ENCODE data around the gene SPDYE2.
"Not testable (repeated sequence)": the region's sequence is repeated elsewhere in the genome, so short reads cannot be mapped to it uniquely, and the experiment has no call there.

Gene SPDYE2

DNA sequence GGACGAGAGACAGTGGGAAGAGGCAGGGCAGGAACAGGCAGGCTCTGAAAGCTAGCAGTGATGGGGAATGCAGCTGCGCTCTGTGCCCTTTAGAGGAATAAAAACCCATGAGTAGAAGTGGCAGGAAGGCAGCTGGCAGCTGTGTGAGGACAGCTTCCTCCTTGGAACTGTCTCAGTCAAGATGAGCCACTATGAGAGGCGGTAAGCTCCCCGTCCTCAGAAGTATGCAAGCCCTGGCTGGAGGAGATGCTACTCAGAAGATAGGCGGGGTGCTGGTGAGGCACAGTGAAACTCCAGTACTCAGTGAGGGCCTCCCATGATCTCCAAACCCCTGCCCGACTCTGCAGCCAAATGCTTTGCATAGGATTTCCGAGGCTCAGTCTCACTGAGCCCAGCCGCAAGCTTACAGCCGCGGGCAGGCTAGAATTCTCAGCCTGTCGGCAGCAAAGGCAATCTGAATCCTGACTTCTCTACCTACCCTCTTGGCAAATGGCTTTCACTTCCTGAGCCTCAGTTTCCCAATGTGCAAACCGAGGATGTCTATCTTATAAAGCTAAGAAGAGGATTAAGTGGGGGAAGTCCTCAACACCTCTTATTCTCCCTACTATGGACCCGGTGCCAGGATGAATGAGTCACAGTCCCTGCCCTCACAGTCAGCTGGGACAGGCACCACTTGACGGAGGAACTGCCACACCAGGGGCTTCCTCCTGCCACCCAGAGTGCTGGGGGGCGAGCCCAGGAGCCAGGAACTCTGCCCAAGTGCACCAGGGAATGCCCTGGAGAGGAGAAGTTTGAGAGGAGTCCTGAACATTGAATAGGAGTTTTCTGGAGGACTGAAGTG lies 35.9 kb upstream of the SPDYE2 start:
- not testable (repeated sequence) for H3K4me2 ChIP-seq (ENCODE audit: insufficient read depth, low read length); H3K9ac ChIP-seq (ENCODE audit: low read depth, low read length); H3K36me3 ChIP-seq (ENCODE audit: insufficient read depth, low read length); ATAC-seq (ENCODE audit: insufficient read depth, low read depth); H3K4me1 ChIP-seq (ENCODE audit: insufficient read depth, low read length); DNase-seq; H3K79me2 ChIP-seq (ENCODE audit: insufficient read depth, low read length); H3K4me3 ChIP-seq (ENCODE audit: low read depth in 1 of 2, low read length in 2 of 2); H3K27me3 ChIP-seq (ENCODE audit: insufficient read depth, low read length, poor library complexity); H2AFZ ChIP-seq (ENCODE audit: low read depth, low read length); H4K20me1 ChIP-seq (ENCODE audit: insufficient read depth, low read length); H3K27ac ChIP-seq (ENCODE audit: low read length); H3K9me3 ChIP-seq (ENCODE audit: insufficient read depth, low read length, severe bottlenecking)

DNA sequence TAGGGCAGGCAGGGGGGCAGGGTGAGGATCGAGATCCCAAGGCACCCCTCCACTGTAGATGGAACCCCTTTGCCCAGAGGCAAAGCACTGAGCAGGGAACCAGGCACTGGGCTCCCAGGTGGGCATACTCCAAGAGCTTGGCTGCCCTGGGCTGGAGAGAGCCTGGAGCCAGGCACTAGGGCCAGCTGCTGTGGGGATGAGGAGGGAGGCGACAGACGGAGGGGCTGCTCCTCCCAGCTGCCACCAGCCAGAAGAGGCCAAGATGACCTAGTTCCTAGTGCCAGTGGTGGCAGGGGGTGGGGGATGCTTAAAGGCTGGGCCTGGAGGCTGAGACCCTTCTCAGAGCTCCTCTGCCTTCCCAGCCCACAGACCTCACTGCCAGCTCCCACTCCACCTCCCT lies 35.1 kb upstream of the SPDYE2 start:
- not testable (repeated sequence) for H3K4me2 ChIP-seq (ENCODE audit: insufficient read depth, low read length); ATAC-seq (ENCODE audit: insufficient read depth, low read depth); H4K20me1 ChIP-seq (ENCODE audit: insufficient read depth, low read length); H3K9ac ChIP-seq (ENCODE audit: low read depth, low read length); DNase-seq; H3K27ac ChIP-seq (ENCODE audit: low read length); H3K27me3 ChIP-seq (ENCODE audit: insufficient read depth, low read length, poor library complexity); H3K4me1 ChIP-seq (ENCODE audit: insufficient read depth, low read length); H3K36me3 ChIP-seq (ENCODE audit: insufficient read depth, low read length); H3K4me3 ChIP-seq (ENCODE audit: low read depth in 1 of 2, low read length in 2 of 2); H2AFZ ChIP-seq (ENCODE audit: low read depth, low read length); H3K79me2 ChIP-seq (ENCODE audit: insufficient read depth, low read length); H3K9me3 ChIP-seq (ENCODE audit: insufficient read depth, low read length, severe bottlenecking)

- not testable (repeated sequence) for H3K9ac ChIP-seq (ENCODE audit: low read depth, low read length); H3K27ac ChIP-seq (ENCODE audit: low read length); DNase-seq; H3K4me1 ChIP-seq (ENCODE audit: insufficient read depth, low read length); ATAC-seq (ENCODE audit: insufficient read depth, low read depth); H3K79me2 ChIP-seq (ENCODE audit: insufficient read depth, low read length); H3K36me3 ChIP-seq (ENCODE audit: insufficient read depth, low read length); H3K27me3 ChIP-seq (ENCODE audit: insufficient read depth, low read length, poor library complexity); H3K9me3 ChIP-seq (ENCODE audit: insufficient read depth, low read length, severe bottlenecking); H2AFZ ChIP-seq (ENCODE audit: low read depth, low read length); H3K4me2 ChIP-seq (ENCODE audit: insufficient read depth, low read length); H4K20me1 ChIP-seq (ENCODE audit: insufficient read depth, low read length); H3K4me3 ChIP-seq (ENCODE audit: low read depth in 1 of 2, low read length in 2 of 2)
Observed at GRCh38 chr7:102516951-102517350, 34.1 kb upstream of the SPDYE2 start.

- DNase-seq; H3K27ac ChIP-seq (ENCODE audit: low read length); H3K4me3 ChIP-seq (ENCODE audit: low read depth in 1 of 2, low read length in 2 of 2); H3K79me2 ChIP-seq (ENCODE audit: insufficient read depth, low read length); H3K9ac ChIP-seq (ENCODE audit: low read depth, low read length); H4K20me1 ChIP-seq (ENCODE audit: insufficient read depth, low read length); H3K9me3 ChIP-seq (ENCODE audit: insufficient read depth, low read length, severe bottlenecking); H3K4me1 ChIP-seq (ENCODE audit: insufficient read depth, low read length); H3K27me3 ChIP-seq (ENCODE audit: insufficient read depth, low read length, poor library complexity); H2AFZ ChIP-seq (ENCODE audit: low read depth, low read length); H3K36me3 ChIP-seq (ENCODE audit: insufficient read depth, low read length); H3K4me2 ChIP-seq (ENCODE audit: insufficient read depth, low read length): not testable (repeated sequence)
- peak; percentile 90 for ATAC-seq (ENCODE audit: insufficient read depth, low read depth)
Observed at GRCh38 chr7:102517550-102518147, 33.4 kb upstream of the SPDYE2 start, which contains the start of gene RASA4B. Gene RASA4B, minus strand, starts transcription at chr7:102517777. Its CDS starts 67 bp downstream, at chr7:102517710.

DNA sequence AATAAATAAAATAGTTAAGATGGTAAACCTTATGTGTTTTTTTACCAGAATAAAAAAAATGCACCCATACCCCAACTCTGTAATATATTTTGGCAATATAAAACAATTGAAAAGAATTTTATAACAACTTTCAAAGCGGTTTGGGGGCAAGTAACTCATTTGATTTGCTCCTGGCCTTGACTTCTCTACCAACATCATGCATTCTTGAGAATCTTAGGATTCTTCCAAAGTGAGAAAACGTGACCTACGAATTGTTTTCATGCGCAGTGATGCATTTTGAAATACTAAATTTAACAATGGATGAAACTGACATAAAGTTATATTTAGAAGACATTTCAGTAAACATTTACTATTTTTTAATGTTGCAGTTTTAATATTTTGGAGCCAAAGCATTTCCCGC lies 30.2 kb upstream of the SPDYE2 start:
- not testable (repeated sequence) for H3K4me2 ChIP-seq (ENCODE audit: insufficient read depth, low read length); H3K9me3 ChIP-seq (ENCODE audit: insufficient read depth, low read length, severe bottlenecking); H3K4me3 ChIP-seq (ENCODE audit: low read depth in 1 of 2, low read length in 2 of 2); H4K20me1 ChIP-seq (ENCODE audit: insufficient read depth, low read length); H3K4me1 ChIP-seq (ENCODE audit: insufficient read depth, low read length); ATAC-seq (ENCODE audit: insufficient read depth, low read depth); DNase-seq; H2AFZ ChIP-seq (ENCODE audit: low read depth, low read length); H3K36me3 ChIP-seq (ENCODE audit: insufficient read depth, low read length); H3K79me2 ChIP-seq (ENCODE audit: insufficient read depth, low read length); H3K9ac ChIP-seq (ENCODE audit: low read depth, low read length); H3K27me3 ChIP-seq (ENCODE audit: insufficient read depth, low read length, poor library complexity); H3K27ac ChIP-seq (ENCODE audit: low read length)

DNA sequence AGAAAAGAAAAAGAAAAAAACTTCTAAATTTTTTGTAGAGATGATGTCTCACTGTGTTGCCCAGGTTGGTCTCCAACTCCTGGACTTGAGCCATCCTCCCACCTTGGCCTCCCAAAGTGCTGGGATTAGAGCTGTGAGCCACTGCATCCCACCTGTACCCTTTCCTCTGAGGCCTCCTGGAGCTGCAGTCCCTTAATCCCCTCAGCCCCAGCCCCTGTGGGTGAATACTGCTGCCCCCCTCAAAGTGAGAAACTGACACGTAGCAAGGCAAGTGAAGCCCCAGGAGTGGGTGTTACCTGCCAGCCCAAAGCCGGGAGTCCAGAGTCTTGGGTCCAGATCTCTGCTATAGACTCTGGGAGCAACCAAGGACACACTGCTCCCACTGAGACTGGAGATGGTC lies 26.2 kb upstream of the SPDYE2 start:
- H3K36me3 ChIP-seq (ENCODE audit: insufficient read depth, low read length); H4K20me1 ChIP-seq (ENCODE audit: insufficient read depth, low read length); H3K27ac ChIP-seq (ENCODE audit: low read length); H3K27me3 ChIP-seq (ENCODE audit: insufficient read depth, low read length, poor library complexity); H3K9me3 ChIP-seq (ENCODE audit: insufficient read depth, low read length, severe bottlenecking); ATAC-seq (ENCODE audit: insufficient read depth, low read depth); DNase-seq; H3K79me2 ChIP-seq (ENCODE audit: insufficient read depth, low read length); H3K4me3 ChIP-seq (ENCODE audit: low read depth in 1 of 2, low read length in 2 of 2); H3K4me2 ChIP-seq (ENCODE audit: insufficient read depth, low read length); H2AFZ ChIP-seq (ENCODE audit: low read depth, low read length); H3K9ac ChIP-seq (ENCODE audit: low read depth, low read length); H3K4me1 ChIP-seq (ENCODE audit: insufficient read depth, low read length): not testable (repeated sequence)

- not testable (repeated sequence) for H3K4me3 ChIP-seq (ENCODE audit: low read depth in 1 of 2, low read length in 2 of 2); H4K20me1 ChIP-seq (ENCODE audit: insufficient read depth, low read length); H3K4me1 ChIP-seq (ENCODE audit: insufficient read depth, low read length); H3K27me3 ChIP-seq (ENCODE audit: insufficient read depth, low read length, poor library complexity); H3K9me3 ChIP-seq (ENCODE audit: insufficient read depth, low read length, severe bottlenecking); ATAC-seq (ENCODE audit: insufficient read depth, low read depth); H3K4me2 ChIP-seq (ENCODE audit: insufficient read depth, low read length); DNase-seq; H3K79me2 ChIP-seq (ENCODE audit: insufficient read depth, low read length); H3K9ac ChIP-seq (ENCODE audit: low read depth, low read length); H2AFZ ChIP-seq (ENCODE audit: low read depth, low read length); H3K36me3 ChIP-seq (ENCODE audit: insufficient read depth, low read length); H3K27ac ChIP-seq (ENCODE audit: low read length)
Observed at GRCh38 chr7:102527182-102527581, 23.8 kb upstream of the SPDYE2 start.

Data from DND-41 (cell line).